Neutrophil (primary cell): ENCODE measurements around the gene GALNT17.

Experiments
- H3K27ac ChIP-seq: fragments of 200-600 bp; sonication (generic); 2 replicates; pipeline ENCODE4 v1.5.1; 2016; ENCODE audit warnings: mild to moderate bottlenecking, moderate library complexity
- H3K27me3 ChIP-seq: fragments of 200-600 bp; sonication (generic); 2 replicates; pipeline ENCODE4 v1.6.0; 2016; ENCODE audit warnings: mild to moderate bottlenecking
- H3K36me3 ChIP-seq: fragments of 200-600 bp; sonication (generic); 2 replicates; pipeline ENCODE4 v1.5.1; 2017
- H3K4me1 ChIP-seq, 2 experiments: fragments of 200-600 bp in 1 of 2; sonication (generic) in 1 of 2; 1 replicate in 1 of 2; 2 replicates in 1 of 2; pipeline versions ENCODE4 v1.5.1 to v1.6.1; 2013 to 2016; ENCODE audit warnings: low read depth in 1 of 2, low read length in 1 of 2, mild to moderate bottlenecking in 1 of 2, moderate library complexity in 1 of 2; ENCODE audit not compliant: control insufficient read depth in 1 of 2, insufficient read depth in 1 of 2
- H3K4me3 ChIP-seq, 2 experiments: fragments of 200-600 bp in 1 of 2; sonication (generic) in 1 of 2; 1 replicate in 1 of 2; 2 replicates in 1 of 2; pipeline ENCODE4 v1.5.1; 2013 to 2016; ENCODE audit warnings: low read depth in 1 of 2, low read length in 1 of 2, mild to moderate bottlenecking in 1 of 2, moderate library complexity in 1 of 2
- H3K9me3 ChIP-seq: fragments of 200-600 bp; sonication (generic); 2 replicates; pipeline ENCODE4 v1.5.1; 2016
- TF ChIP-seq, protein P1 (sequence below): fragments of 200-600 bp; sonication (generic); IDR thresholded peaks from 2 replicates; pipeline ENCODE4 v1.5.1; 2016; ENCODE audit warnings: antibody characterized with exemption

GALNT17 gene

GRCh38 chr7:71278257-71278656 is 146.3 kb downstream of the GALNT17 start:
- Histone ChIP-seq H3K36me3 (no peaks in the 10 kb centered on the region), H3K27me3 (no peaks in the 10 kb centered on the region), H3K4me1 (no peaks in the 10 kb centered on the region), H3K9me3 (no peaks in the 10 kb centered on the region), H3K4me3 (no peak overlapping the region), H3K27ac (no peak overlapping the region)
- TF ChIP-seq, protein P1, sequence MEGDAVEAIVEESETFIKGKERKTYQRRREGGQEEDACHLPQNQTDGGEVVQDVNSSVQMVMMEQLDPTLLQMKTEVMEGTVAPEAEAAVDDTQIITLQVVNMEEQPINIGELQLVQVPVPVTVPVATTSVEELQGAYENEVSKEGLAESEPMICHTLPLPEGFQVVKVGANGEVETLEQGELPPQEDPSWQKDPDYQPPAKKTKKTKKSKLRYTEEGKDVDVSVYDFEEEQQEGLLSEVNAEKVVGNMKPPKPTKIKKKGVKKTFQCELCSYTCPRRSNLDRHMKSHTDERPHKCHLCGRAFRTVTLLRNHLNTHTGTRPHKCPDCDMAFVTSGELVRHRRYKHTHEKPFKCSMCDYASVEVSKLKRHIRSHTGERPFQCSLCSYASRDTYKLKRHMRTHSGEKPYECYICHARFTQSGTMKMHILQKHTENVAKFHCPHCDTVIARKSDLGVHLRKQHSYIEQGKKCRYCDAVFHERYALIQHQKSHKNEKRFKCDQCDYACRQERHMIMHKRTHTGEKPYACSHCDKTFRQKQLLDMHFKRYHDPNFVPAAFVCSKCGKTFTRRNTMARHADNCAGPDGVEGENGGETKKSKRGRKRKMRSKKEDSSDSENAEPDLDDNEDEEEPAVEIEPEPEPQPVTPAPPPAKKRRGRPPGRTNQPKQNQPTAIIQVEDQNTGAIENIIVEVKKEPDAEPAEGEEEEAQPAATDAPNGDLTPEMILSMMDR = no peak

DNA sequence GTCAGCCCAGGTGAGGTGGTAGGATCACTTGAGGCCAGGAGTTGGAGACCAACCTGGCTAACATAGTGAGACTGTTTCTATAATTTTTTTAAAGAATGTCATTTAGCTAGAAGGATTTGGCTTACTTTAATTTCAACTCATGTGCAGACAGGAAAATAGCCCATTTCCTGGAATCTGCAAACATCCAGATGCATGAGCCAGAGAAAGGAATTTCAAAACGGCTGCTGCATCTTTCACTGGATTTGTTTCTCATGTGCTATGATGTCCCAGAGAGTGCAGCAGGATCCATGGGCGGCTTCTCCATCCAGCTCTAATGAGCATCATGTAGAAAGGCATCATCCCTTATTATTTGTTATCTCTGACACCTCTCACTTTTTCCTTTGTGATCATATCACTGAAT is 149.3 kb downstream of the GALNT17 start:
- Histone ChIP-seq H3K36me3 (no peaks in the 10 kb centered on the region), H3K27ac (no peak overlapping the region)
- TF ChIP-seq, protein P1 = no peak

GRCh38 chr7:71283802-71284201 is 151.9 kb downstream of the GALNT17 start:
- Histone ChIP-seq H3K27me3 (no peaks in the 10 kb centered on the region), H3K9me3 (no peaks in the 10 kb centered on the region), H3K36me3 (no peaks in the 10 kb centered on the region), H3K4me3 (no peak overlapping the region), H3K4me1 (no peaks in the 10 kb centered on the region), H3K27ac (no peak overlapping the region)
- TF ChIP-seq, protein P1 = no peak

More for the DNA sequence above, 149.3 kb downstream of the GALNT17 start:
- H3K4me3 ChIP-seq = no peak overlapping the region
- H3K27me3 ChIP-seq = no peaks in the 10 kb centered on the region
- H3K9me3 ChIP-seq = no peaks in the 10 kb centered on the region
- no peaks in the 10 kb centered on the region for H3K4me1 ChIP-seq

DNA sequence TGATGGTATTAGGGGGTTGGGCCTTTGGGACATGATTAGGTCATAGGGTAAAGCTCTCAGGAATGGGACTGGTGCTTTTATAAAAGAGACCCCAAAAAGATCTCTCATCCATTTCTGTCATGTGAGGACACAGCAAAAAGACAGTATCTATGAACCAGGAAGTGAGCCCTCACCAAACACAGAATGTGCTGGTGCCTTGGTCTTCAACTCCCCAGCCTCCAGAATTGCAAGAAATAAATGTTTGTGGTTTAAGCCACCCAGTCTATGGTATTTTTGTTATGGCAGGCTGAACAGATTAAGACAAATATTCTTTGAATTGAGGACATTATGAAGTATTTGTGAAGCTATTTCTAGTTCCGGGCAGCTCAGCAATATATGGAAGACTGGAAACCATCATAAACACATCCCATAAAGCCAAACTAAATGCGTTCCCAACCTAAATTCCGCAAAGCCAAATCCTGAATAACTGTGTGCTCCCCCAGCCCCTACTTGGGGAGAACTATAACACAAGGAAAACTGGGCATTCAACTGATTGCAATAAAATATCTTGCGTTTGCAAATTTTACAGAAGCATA is 153.7 kb downstream of the GALNT17 start:
- Histone ChIP-seq H3K4me1 (no peaks in the 10 kb centered on the region), H3K36me3 (no peaks in the 10 kb centered on the region), H3K9me3 (no peaks in the 10 kb centered on the region), H3K4me3 (no peak overlapping the region), H3K27me3 (no peaks in the 10 kb centered on the region), H3K27ac (no peak overlapping the region)
- TF ChIP-seq, protein P1 = no peak

DNA sequence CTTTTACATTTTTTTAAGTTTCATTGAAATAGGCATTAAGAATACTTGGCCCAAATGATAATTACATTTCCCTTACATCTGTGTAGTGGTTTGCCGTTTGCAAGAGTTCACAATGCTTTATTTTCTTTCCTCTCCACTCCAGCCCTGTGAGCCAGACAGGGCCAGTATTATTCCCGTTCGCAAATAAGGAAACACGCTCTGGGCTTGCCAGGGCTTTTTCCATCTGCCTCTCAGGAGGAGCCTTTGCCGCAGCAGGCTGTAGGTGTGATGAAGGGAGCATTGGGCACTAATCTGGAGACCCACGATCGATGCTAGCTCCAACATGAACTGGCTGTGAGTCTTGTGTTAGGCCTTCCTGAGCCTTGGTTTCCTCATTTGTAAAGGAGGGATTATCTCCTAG is 154.4 kb downstream of the GALNT17 start:
- Histone ChIP-seq H3K4me3 (no peak overlapping the region), H3K4me1 (no peaks in the 10 kb centered on the region), H3K27me3 (no peaks in the 10 kb centered on the region), H3K9me3 (no peaks in the 10 kb centered on the region), H3K27ac (no peak overlapping the region), H3K36me3 (no peaks in the 10 kb centered on the region)
- TF ChIP-seq, protein P1 = no peak

- Histone ChIP-seq H3K36me3 (no peaks in the 10 kb centered on the region), H3K27me3 (no peaks in the 10 kb centered on the region), H3K4me3 (no peak overlapping the region), H3K4me1 (no peaks in the 10 kb centered on the region), H3K9me3 (no peaks in the 10 kb centered on the region), H3K27ac (no peak overlapping the region)
- TF ChIP-seq, protein P1 = no peak
Measured at GRCh38 chr7:71286924-71287323, 155.0 kb downstream of the GALNT17 start.
